AG10803 (cell line): ENCODE measurements around the gene STK39.

Experiments
- DNase-seq: peaks from one replicate; pipeline ENCODE4 v3.0.0; 2010; ENCODE audit warnings: low read depth
- H3K4me3 ChIP-seq: 2 replicates; pipeline ENCODE4 v1.5.1; 2011; ENCODE audit warnings: mild to moderate bottlenecking, low read length, control low read depth
- CTCF ChIP-seq: conservative IDR thresholded peaks from 2 replicates; pipeline ENCODE4 v1.5.1; 2011; ENCODE audit warnings: mild to moderate bottlenecking, low read length, control low read depth, inconsistent platforms

The STK39 gene

DNA sequence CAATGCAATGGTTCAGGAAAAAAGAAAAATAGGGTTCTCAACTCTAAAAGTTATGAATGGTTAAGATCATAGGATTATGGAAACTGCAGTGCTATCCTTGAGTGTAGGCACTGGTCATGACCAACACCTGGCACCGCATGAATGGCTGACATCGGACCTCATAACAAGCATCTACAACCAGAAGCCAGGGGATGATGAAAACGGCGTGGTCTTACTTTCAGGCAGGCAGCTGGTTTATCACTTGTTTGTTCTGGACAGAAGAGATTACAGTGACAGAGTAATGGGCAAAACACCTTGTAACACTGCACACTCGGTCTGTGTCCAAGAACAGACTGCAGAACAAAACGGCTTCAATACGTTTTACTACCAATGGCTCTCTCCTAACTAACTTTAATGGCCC is 132.8 kb downstream of the STK39 start:
- no peak for DNase-seq
- no peak overlapping the region for H3K4me3 ChIP-seq
- no peak for TF ChIP-seq CTCF

DNA sequence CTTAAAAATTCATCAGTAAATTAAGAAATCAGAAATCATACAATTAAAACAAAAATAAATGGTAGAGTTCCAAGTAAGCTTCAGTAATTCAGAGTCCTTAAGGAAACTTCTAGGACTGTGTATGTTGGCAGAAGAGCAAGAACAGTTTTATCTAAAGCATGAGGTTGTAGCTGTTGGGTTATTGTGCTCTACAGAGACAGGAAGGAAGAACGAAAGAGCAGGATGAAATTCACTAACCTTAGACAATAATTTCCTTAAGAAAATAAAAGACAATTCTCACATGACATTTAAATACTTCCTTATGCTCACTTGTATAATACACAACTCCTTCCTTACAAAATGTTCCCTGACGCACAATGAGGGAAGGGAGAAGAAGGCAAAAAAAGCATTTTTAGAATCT is 133.4 kb downstream of the STK39 start:
- TF ChIP-seq CTCF = no peak
- no peak for DNase-seq
- H3K4me3 ChIP-seq = no peak overlapping the region

DNA sequence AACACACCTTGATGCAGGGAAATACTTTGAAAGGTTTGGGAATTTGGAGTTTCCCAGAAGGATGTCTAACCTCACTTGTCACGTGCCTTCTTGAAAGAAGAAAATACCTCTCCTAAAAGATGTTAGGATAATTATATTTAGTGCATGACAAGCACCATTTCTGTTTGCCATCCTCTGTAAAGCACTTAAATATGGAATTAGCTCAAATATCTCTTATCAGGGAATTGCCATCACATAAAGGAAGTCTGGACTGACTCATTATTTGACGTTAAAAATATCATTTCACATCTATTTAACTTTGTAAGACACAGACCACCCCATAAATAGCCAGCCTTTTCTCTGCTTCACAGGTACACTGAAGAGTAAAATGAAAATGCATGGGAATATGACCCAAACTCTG is 140.1 kb downstream of the STK39 start:
- no peak for TF ChIP-seq CTCF
- no peak for DNase-seq
- H3K4me3 ChIP-seq = no peak overlapping the region

DNA sequence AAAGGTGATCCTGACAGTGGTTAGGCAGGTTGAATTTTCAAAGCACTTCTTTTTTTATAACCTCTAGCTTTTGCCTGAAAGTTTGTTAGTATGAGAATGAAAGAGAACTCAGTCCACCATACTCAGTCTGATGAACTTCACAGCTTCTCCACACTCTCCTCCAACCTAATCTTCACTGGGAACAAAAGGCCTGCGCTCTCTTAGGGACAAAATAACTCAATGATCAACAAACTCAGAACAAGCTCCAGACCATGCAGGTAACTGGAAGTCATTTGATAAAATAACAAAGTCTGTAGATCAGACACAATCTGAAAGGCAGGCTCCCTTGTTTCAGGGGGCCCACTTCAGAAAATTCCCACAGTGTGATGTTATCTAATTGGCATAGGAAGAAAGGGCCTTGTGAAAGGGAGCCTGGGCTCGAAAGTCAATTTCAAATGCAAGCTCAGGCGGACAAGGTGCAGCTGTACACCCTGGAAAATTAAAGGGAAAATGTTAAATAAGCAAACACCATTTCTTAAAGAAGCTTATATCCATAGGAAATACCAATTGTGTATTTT is 142.2 kb downstream of the STK39 start:
- no peak overlapping the region for H3K4me3 ChIP-seq
- TF ChIP-seq CTCF = no peak
- no peak for DNase-seq

DNA sequence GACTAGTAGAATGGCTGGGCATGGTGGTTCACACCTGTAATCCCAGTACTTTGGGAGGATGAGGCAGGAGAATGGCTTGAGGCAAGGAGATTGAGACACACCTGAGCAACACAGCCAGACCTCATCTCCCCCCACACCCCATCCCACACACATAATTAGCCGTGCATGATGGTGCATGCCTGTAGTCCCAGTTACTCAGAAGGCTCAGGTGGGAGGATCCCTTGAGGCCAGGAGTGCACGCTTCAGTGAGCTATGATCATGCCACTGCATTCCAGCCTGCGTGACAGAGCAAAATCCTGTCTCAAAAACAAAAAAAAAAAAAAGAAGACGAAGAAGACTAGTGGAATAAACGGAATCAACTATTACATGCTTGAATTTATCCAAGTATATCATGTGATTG is 150.0 kb downstream of the STK39 start:
- no peak for TF ChIP-seq CTCF
- H3K4me3 ChIP-seq = no peak overlapping the region
- no peak for DNase-seq

DNA sequence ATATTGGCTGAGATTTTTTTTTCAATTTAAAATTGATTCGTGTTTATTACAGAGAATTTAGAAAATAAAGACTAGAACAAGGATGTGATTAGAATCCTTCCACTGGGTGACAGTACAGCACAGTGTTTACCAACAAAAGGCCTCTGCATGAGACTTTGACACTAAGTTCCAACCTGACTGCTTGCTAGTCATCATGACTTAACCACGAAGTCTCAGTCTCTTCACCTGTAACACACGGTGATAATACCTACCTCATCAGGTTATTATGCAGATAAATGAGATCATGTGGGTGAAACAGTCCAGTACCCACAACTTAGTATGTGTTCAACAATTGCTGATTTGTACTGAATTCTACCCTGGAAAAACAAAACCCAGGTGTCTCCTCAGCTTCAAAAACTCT is 151.2 kb downstream of the STK39 start:
- DNase-seq = no peak
- H3K4me3 ChIP-seq = no peak overlapping the region
- TF ChIP-seq CTCF = no peak

- no peak for DNase-seq
- H3K4me3 ChIP-seq = no peak overlapping the region
- TF ChIP-seq CTCF = no peak
These were observed 155.4 kb downstream of the STK39 start for GRCh38 chr2:168091986-168092385.
